Fibroblast of villous mesenchyme (primary cell): Measurements from ENCODE around the gene RGS9. TPM values are rescaled to one million over a fixed set of nuclear protein-coding genes. Genes with fewer than 3 reads are reported as not detected.
"Not testable (repeated sequence)": the region's sequence is repeated elsewhere in the genome, so short reads cannot be mapped to it uniquely, and the experiment has no call there.

Experiments
- DNase-seq: peaks from one replicate; pipeline ENCODE4 v3.0.0-alpha.2; 2010; ENCODE audit warnings: low read depth
- H3K4me3 ChIP-seq: 2 replicates; pipeline ENCODE4 v1.5.1; 2011; ENCODE audit warnings: low read depth, mild to moderate bottlenecking, low read length
- total RNA-seq: library from RNA; depleted of rRNA; stranded (reverse); fragments of >200 nt; gene quantifications from 2 replicates; pipeline ENCODE4 v1.2.3, GENCODE V29; 2012
- TF ChIP-seq, protein P1 (sequence below): IDR thresholded peaks from 2 replicates; pipeline ENCODE4 v1.5.1; 2012; ENCODE audit warnings: low read depth, mild to moderate bottlenecking, low read length; ENCODE audit not compliant: insufficient read depth

Gene RGS9
- 2.2 and 2.6 TPM in 2 replicates for total RNA-seq

DNA sequence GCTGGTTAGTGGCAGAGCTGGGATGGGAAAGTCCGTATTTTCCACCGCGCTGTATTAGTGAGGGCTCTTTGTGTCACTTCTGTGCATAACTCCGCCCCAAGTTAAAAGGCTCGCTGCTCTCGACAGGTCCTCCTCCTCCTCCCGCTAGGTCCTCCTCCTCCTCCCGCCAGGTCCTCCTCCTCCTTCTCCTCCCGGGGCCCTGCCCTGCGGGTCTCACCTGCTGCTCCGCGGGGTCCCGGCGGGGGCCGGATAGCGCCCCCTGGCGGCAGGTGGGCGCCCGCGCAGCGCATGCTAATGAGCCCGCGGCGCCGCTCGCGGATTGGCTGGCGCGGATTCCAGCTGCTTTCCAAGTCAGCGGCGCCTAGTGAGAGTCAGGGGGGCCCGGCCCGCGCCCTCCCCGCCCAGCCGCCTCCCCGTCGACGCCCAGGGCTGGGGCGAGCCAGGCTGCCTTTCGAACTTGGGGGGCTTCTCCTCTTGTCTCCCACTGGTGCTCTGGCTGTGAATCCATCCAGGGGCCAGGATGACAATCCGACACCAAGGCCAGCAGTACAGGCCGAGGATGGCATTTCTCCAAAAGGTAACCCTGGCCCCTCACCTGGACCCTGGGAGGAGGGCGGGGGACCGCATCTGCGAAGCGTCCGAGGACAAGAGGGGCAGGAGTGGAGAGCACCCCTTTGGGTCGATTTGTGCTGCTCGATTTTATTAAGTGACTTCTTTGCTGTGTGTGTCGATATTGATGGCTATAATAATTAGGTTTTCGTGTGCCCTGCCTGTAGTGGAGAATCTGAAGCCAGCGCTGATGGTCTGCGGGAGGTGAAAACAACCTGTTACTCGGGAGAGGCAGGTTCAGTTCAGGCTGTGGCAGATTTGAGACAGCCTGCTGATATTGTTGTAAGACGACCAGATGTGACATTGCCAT lies at the start of gene RGS9:
RGS9 (plus strand) TSS at position 350 of the 919 bp plus-strand sequence; CDS start at position 521, 171 bp downstream.
- DNase-seq = peak; percentile 63
- H3K4me3 ChIP-seq = peak within 1 kb of the TSS; percentile 45
- TF ChIP-seq, protein P1, sequence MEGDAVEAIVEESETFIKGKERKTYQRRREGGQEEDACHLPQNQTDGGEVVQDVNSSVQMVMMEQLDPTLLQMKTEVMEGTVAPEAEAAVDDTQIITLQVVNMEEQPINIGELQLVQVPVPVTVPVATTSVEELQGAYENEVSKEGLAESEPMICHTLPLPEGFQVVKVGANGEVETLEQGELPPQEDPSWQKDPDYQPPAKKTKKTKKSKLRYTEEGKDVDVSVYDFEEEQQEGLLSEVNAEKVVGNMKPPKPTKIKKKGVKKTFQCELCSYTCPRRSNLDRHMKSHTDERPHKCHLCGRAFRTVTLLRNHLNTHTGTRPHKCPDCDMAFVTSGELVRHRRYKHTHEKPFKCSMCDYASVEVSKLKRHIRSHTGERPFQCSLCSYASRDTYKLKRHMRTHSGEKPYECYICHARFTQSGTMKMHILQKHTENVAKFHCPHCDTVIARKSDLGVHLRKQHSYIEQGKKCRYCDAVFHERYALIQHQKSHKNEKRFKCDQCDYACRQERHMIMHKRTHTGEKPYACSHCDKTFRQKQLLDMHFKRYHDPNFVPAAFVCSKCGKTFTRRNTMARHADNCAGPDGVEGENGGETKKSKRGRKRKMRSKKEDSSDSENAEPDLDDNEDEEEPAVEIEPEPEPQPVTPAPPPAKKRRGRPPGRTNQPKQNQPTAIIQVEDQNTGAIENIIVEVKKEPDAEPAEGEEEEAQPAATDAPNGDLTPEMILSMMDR = peak; percentile 92

DNA sequence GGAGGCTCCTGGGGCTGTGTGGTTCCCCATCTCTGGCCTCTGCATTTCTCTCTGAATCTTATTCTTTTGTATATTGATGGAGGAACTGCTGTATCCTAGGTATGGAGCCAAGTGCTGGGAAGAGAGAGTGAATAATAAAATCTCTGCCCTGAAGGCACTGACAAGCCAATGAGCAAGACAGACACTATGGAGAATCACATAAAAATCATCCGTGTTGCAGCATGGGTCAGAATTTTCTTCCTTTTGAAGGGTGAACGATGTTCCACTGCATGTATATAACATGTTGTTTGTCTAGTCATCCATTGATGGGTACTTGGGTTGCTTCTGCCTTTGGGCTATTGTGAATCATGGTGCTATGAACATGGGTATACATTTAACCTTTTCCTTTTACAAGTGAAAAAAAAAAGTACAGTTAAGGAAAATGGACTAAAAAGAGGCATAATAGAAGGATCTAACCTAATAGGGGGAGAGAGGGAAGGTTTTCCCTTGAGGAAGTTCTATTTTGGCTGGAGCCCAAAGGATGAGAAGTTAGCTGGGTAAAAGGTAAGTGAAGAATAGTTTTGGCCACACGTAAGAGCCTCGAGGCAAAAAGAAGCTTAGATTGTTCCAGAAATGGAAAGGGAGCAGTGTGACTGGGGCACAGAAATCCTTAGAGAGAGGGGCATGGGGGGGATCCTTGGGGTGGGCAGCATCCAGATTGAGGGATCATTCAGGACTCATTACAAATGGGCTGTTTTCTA lies 48.4 kb upstream of the RGS9 start:
- DNase-seq = no peak
- no peak overlapping the region for H3K4me3 ChIP-seq
- TF ChIP-seq, protein P1 = no peak

GRCh38 chr17:65092262-65092661 lies 44.9 kb upstream of the RGS9 start:
- TF ChIP-seq, protein P1 = no peak
- peak; percentile 66 for DNase-seq
- H3K4me3 ChIP-seq = no peak overlapping the region

GRCh38 chr17:65092721-65093356 lies 44.3 kb upstream of the RGS9 start:
- not testable (repeated sequence) for H3K4me3 ChIP-seq, DNase-seq

GRCh38 chr17:65093930-65094329 lies 43.2 kb upstream of the RGS9 start:
- TF ChIP-seq, protein P1 = peak; percentile 29
- no peak for DNase-seq
- no peak overlapping the region for H3K4me3 ChIP-seq

- TF ChIP-seq, protein P1 = no peak
- no peak for DNase-seq
- H3K4me3 ChIP-seq = no peak overlapping the region
These were observed 41.7 kb upstream of the RGS9 start for GRCh38 chr17:65095465-65095864.

GRCh38 chr17:65096382-65096781 lies 40.8 kb upstream of the RGS9 start:
- H3K4me3 ChIP-seq, DNase-seq: not testable (repeated sequence)
